Stomach (tissue), 4 donors: ENCODE results near the gene ERN1.

ENCODE experiments used
- POLR2A ChIP-seq, 4 donors: fragments of 450-650 bp; IDR thresholded peaks; one replicate each; pipeline ENCODE4 v1.6.1; 2016; ENCODE audit warnings: antibody characterized with exemption in 4 of 4, control low read depth in 2 of 4, mild to moderate bottlenecking in 1 of 4, moderate library complexity in 1 of 4
- POLR2AphosphoS5 ChIP-seq, 3 donors: sonication (generic); formaldehyde crosslinking; IDR thresholded peaks; one replicate each; pipeline ENCODE4 v1.6.1; 2016; ENCODE audit warnings: antibody characterized with exemption in 3 of 3
- TF ChIP-seq, protein P1 (sequence below), 7 experiments: fragments of 450-650 bp in 4 of 7; fragments of 200-600 bp in 3 of 7; sonication (generic) in 3 of 7; IDR thresholded peaks; one replicate each; pipeline ENCODE4 v1.5.1; 2016 to 2019; ENCODE audit warnings: antibody characterized with exemption in 7 of 7, control low read depth in 2 of 7, mild to moderate bottlenecking in 1 of 7

DNA sequence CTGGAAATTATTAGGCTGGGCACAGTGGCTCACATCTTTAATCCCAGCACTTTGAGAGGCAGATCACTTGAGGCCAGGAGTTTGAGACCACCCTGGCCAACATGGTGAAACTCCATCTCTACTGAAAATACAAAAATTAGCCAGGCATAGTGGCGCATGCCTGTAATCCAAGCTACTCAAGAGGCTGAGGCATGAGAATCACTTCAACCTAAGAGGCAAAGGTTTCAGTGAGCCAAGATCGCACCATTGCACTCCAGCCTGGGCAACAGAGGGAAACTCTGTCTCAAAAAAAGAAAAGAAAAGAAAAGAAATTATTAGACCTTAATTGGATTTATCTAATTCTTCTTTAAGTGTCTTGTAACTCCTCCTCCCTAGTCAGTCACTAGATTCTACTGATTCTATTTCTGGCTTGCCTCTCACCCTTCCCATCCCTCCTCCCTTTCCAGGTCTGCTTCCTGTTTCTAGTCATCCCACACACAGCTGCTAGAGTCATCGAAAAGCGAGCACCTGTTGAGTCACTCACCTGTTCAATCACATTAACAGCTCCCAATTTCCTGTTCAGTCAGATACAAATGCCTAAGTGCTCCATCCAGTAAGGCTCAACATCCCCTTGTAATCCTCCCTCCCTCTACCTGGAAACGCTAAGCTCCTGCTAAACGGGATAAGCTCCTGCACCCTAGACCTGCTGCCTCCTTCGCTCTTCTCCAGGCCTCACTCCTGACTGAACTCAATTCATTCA is 34.6 kb downstream of the ERN1 start:
- TF ChIP-seq POLR2AphosphoS5 (IDR thresholded peaks at IDR 0.05) (peak in 2 of 3 donors; percentile 58 to 66), POLR2A (IDR thresholded peaks at IDR 0.05) (no peak)
- TF ChIP-seq, protein P1, sequence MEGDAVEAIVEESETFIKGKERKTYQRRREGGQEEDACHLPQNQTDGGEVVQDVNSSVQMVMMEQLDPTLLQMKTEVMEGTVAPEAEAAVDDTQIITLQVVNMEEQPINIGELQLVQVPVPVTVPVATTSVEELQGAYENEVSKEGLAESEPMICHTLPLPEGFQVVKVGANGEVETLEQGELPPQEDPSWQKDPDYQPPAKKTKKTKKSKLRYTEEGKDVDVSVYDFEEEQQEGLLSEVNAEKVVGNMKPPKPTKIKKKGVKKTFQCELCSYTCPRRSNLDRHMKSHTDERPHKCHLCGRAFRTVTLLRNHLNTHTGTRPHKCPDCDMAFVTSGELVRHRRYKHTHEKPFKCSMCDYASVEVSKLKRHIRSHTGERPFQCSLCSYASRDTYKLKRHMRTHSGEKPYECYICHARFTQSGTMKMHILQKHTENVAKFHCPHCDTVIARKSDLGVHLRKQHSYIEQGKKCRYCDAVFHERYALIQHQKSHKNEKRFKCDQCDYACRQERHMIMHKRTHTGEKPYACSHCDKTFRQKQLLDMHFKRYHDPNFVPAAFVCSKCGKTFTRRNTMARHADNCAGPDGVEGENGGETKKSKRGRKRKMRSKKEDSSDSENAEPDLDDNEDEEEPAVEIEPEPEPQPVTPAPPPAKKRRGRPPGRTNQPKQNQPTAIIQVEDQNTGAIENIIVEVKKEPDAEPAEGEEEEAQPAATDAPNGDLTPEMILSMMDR (IDR thresholded peaks at IDR 0.05), result no peak
